KMS-11 (cell line): ENCODE results near the gene C9orf85.

Experiments
- H2AFZ ChIP-seq: fragments of 200-600 bp; sonication (generic); 2 replicates; pipeline ENCODE4 v1.6.1; 2016; ENCODE audit warnings: antibody characterized with exemption, mixed run types, low read depth
- H3K27ac ChIP-seq: fragments of 200-600 bp; sonication (generic); 2 replicates; pipeline ENCODE4 v1.6.1; 2016; ENCODE audit warnings: mild to moderate bottlenecking, mixed run types
- H3K27me3 ChIP-seq: fragments of 200-600 bp; sonication (generic); 2 replicates; pipeline ENCODE4 v1.6.1; 2017; ENCODE audit warnings: mild to moderate bottlenecking, low read depth, mixed run types, moderate library complexity; ENCODE audit not compliant: insufficient read depth
- H3K36me3 ChIP-seq: fragments of 200-600 bp; sonication (generic); 2 replicates; pipeline ENCODE4 v1.6.1; 2017; ENCODE audit warnings: mild to moderate bottlenecking, mixed run types; ENCODE audit not compliant: insufficient read depth
- H3K4me1 ChIP-seq: fragments of 200-600 bp; sonication (generic); 2 replicates; pipeline ENCODE4 v1.6.1; 2016; ENCODE audit warnings: mild to moderate bottlenecking, low read depth, mixed run types; ENCODE audit not compliant: poor library complexity, severe bottlenecking
- H3K4me2 ChIP-seq: fragments of 200-600 bp; sonication (generic); 2 replicates; pipeline ENCODE4 v1.7.0; 2016; ENCODE audit warnings: mild to moderate bottlenecking, mixed run types
- H3K4me3 ChIP-seq: fragments of 200-600 bp; sonication (generic); IDR thresholded peaks from 2 replicates; pipeline ENCODE4 v1.6.1; 2017; ENCODE audit warnings: low read depth, low read length, mixed read lengths; ENCODE audit not compliant: insufficient read depth
- H3K79me2 ChIP-seq: fragments of 200-600 bp; sonication (generic); 2 replicates; pipeline ENCODE4 v1.6.1; 2016; ENCODE audit warnings: low read depth, mixed run types; ENCODE audit not compliant: insufficient read depth
- H3K9ac ChIP-seq: fragments of 200-600 bp; sonication (generic); 2 replicates; pipeline ENCODE4 v1.6.1; 2016; ENCODE audit warnings: mild to moderate bottlenecking, mixed run types
- H4K20me1 ChIP-seq: fragments of 200-600 bp; sonication (generic); 2 replicates; pipeline ENCODE4 v1.6.1; 2016; ENCODE audit warnings: mild to moderate bottlenecking, mixed run types; ENCODE audit not compliant: insufficient read depth
- TF ChIP-seq, protein P1 (sequence below): fragments of 200-600 bp; sonication (generic); conservative IDR thresholded peaks from 2 replicates; pipeline ENCODE4 v1.6.1; 2017; ENCODE audit warnings: low read depth, mild to moderate bottlenecking, antibody characterized with exemption, low read length, moderate library complexity, mixed read lengths

Gene C9orf85

DNA sequence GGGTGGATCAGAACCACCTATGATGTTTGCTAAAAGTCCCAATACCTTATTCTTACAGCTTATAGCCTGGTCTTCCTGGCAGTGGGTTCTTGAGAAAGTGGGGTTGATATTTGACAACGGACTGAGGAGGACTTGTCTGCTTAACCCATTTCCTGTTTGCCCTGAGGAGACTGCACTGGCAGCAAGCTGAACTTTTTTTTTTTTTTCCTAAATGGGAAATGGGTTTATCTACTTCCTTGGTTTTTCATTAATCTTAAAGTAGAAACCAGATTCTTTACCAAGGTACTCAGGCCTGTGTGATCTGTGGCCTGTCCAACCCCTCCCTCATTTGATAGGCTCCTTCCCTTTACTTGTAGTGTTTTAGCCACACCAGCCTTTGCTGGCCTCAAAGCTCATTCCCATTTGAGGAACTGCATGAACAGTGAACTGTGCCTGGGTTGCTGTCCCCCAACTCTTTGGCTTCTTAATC, 101.9 kb downstream of the C9orf85 start:
- Histone ChIP-seq H3K9ac (no peak overlapping the region), H3K36me3 (no peaks in the 10 kb centered on the region), H4K20me1 (no peaks in the 10 kb centered on the region), H3K4me1 (no peaks in the 10 kb centered on the region), H3K27ac (no peak overlapping the region), H3K79me2 (no peaks in the 10 kb centered on the region), H3K27me3 (no peaks in the 10 kb centered on the region), H3K4me3 (no peak overlapping the region), H3K4me2 (no peak overlapping the region), H2AFZ (no peak overlapping the region)
- TF ChIP-seq, protein P1, sequence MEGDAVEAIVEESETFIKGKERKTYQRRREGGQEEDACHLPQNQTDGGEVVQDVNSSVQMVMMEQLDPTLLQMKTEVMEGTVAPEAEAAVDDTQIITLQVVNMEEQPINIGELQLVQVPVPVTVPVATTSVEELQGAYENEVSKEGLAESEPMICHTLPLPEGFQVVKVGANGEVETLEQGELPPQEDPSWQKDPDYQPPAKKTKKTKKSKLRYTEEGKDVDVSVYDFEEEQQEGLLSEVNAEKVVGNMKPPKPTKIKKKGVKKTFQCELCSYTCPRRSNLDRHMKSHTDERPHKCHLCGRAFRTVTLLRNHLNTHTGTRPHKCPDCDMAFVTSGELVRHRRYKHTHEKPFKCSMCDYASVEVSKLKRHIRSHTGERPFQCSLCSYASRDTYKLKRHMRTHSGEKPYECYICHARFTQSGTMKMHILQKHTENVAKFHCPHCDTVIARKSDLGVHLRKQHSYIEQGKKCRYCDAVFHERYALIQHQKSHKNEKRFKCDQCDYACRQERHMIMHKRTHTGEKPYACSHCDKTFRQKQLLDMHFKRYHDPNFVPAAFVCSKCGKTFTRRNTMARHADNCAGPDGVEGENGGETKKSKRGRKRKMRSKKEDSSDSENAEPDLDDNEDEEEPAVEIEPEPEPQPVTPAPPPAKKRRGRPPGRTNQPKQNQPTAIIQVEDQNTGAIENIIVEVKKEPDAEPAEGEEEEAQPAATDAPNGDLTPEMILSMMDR: no peak

GRCh38 chr9:72022841-72023240, 111.4 kb downstream of the C9orf85 start:
- Histone ChIP-seq H3K27me3 (no peaks in the 10 kb centered on the region), H3K27ac (no peak overlapping the region), H3K9ac (no peak overlapping the region), H3K4me1 (no peaks in the 10 kb centered on the region), H3K79me2 (no peaks in the 10 kb centered on the region), H3K4me3 (no peak overlapping the region), H3K36me3 (no peaks in the 10 kb centered on the region), H4K20me1 (no peaks in the 10 kb centered on the region), H3K4me2 (no peak overlapping the region), H2AFZ (no peak overlapping the region)
- TF ChIP-seq, protein P1: no peak
